Hepatocyte (in vitro differentiated cells): Measurements from ENCODE around the gene EPHA2. TPM values are rescaled to one million over a fixed set of nuclear protein-coding genes. Genes with fewer than 3 reads are reported as not detected.
A peak's percentile ranks its signal among the peaks of the same experiment; 100 is the strongest.
"Not testable (repeated sequence)": the region's sequence is repeated elsewhere in the genome, so short reads cannot be mapped to it uniquely, and the experiment has no call there.

Experiments
- DNase-seq: peaks from one replicate; pipeline ENCODE4 v3.0.0-alpha.2; 2016; ENCODE audit warnings: low spot score
- H2AFZ ChIP-seq: fragments of 200-600 bp; sonication (generic); 2 replicates; pipeline ENCODE4 v1.6.0; 2016; ENCODE audit warnings: antibody characterized with exemption, mild to moderate bottlenecking
- H3K27ac ChIP-seq: fragments of 200-600 bp; sonication (generic); 2 replicates; pipeline ENCODE4 v1.5.1; 2016; ENCODE audit warnings: mild to moderate bottlenecking
- H3K27me3 ChIP-seq: fragments of 200-600 bp; sonication (generic); 2 replicates; pipeline ENCODE4 v1.6.1; 2016
- H3K36me3 ChIP-seq: fragments of 200-600 bp; sonication (generic); replicated peaks from 2 replicates; pipeline ENCODE4 v1.5.1; 2016; ENCODE audit warnings: low read depth; ENCODE audit not compliant: insufficient read depth
- H3K4me1 ChIP-seq: fragments of 200-600 bp; sonication (generic); 2 replicates; pipeline ENCODE4 v1.5.1; 2016; ENCODE audit warnings: mild to moderate bottlenecking, moderate library complexity; ENCODE audit not compliant: insufficient read depth
- H3K4me2 ChIP-seq: fragments of 200-600 bp; sonication (generic); 2 replicates; pipeline ENCODE4 v1.6.0; 2016
- H3K4me3 ChIP-seq: fragments of 200-600 bp; sonication (generic); 2 replicates; pipeline ENCODE4 v1.5.1; 2016; ENCODE audit warnings: mild to moderate bottlenecking
- H3K79me2 ChIP-seq: fragments of 200-600 bp; sonication (generic); 2 replicates; pipeline ENCODE4 v1.6.0; 2017; ENCODE audit warnings: mild to moderate bottlenecking
- H3K9me2 ChIP-seq: fragments of 200-600 bp; sonication (generic); replicated peaks from 2 replicates; pipeline ENCODE4 v1.6.0; 2017; ENCODE audit warnings: mild to moderate bottlenecking; ENCODE audit not compliant: insufficient read depth
- H3K9me3 ChIP-seq: fragments of 200-600 bp; sonication (generic); 2 replicates; pipeline ENCODE4 v1.5.1; 2016; ENCODE audit warnings: low read depth, mild to moderate bottlenecking
- H4K20me1 ChIP-seq: fragments of 200-600 bp; sonication (generic); 2 replicates; pipeline ENCODE4 v1.6.0; 2016; ENCODE audit warnings: mild to moderate bottlenecking; ENCODE audit not compliant: insufficient read depth, poor library complexity, severe bottlenecking
- EZH2 ChIP-seq: fragments of 200-600 bp; sonication (generic); IDR thresholded peaks from 2 replicates; pipeline ENCODE4 v1.6.1; 2016; ENCODE audit warnings: antibody characterized with exemption, mild to moderate bottlenecking, borderline replicate concordance
- EZH2phosphoT487 ChIP-seq: fragments of 200-600 bp; sonication (generic); IDR thresholded peaks from one replicate; pipeline ENCODE4 v1.6.1; 2018; ENCODE audit warnings: antibody characterized with exemption, mild to moderate bottlenecking, low read depth, moderate library complexity; ENCODE audit not compliant: unreplicated experiment, severe bottlenecking
- WGBS: methylation state at CpG from one replicate; pipeline ENCODE4 v1.1.6; 2016; ENCODE audit warnings: low lambda C conversion rate; ENCODE audit errors: missing lambda C conversion rate; 5-methylcytosine and 5-hydroxymethylcytosine counted together
- polyA plus RNA-seq: library from polyadenylated mRNA; unstranded; fragments of >200 nt; fragmentation: Nextera tagmentation; extraction: Ambion mirVana; gene quantifications from 2 replicates; pipeline ENCODE4 v1.2.1, GENCODE V29; 2016
- total RNA-seq: library from RNA; depleted of rRNA; stranded (reverse); fragments of >200 nt; gene quantifications from 2 replicates; pipeline ENCODE4 v1.2.3, GENCODE V29; 2014
- TF ChIP-seq, protein P1 (sequence below): fragments of 200-600 bp; sonication (generic); IDR thresholded peaks from 2 replicates; pipeline ENCODE4 v1.5.1; 2016; ENCODE audit warnings: antibody characterized with exemption, mild to moderate bottlenecking; ENCODE audit not compliant: poor library complexity

EPHA2 gene
- total and polyA plus RNA-seq, 2 experiments from 2014 or later = 20.4 to 27.3 TPM

DNA sequence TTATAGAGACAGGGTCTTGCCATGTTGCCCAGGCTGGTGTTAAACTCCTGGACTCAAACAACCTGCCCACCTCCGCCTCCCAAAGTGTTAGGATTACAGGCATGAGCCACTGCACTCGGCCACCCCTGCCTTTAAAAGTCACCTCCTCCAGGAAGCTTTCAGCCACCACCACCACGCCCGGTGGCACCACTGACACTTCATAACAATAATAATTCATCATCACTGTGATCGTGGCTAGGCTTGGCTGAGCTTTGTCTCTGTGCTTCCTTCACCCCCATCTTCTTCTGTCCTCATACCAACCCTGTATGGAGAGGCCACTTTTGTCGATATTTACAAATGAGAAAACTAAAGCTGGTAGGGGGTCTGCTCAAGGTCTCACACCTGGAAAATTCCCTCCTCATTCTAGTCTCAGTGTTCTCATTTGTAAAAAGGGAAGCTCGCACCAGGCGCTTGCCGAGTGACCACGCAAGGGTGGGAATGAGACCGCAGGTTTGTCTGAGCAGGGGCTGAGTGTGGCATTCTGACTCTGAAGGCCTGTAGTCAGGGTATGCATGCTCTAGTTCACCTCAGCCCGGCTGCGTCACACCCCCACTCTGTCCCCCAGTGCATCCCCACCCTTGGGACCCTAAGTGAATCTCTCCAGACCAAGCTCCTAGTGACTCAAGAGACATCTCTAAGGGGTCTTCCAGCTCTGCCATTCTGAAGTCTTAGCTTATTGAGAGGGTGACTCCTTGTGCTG lies 12.9 kb upstream of the EPHA2 start:
- H3K4me1 ChIP-seq = peaks cover 23% of the 10 kb centered on the region
- 91% methylated on average over 12 of the region's 13 CpGs for WGBS

GRCh38 chr1:16168144-16168495 lies 12.3 kb upstream of the EPHA2 start:
- WGBS = 52% methylated on average over 10 of the region's 10 CpGs

More for the DNA sequence above, 12.9 kb upstream of the EPHA2 start:
- H3K9me2 ChIP-seq = no peaks in the 10 kb centered on the region
- H3K4me3 ChIP-seq = no peak overlapping the region
- no peaks in the 10 kb centered on the region for H3K9me3 ChIP-seq
- no peak for DNase-seq
- no peak overlapping the region for H3K27ac ChIP-seq
- no peaks in the 10 kb centered on the region for H3K79me2 ChIP-seq
- H3K36me3 ChIP-seq = no peaks in the 10 kb centered on the region
- TF ChIP-seq EZH2phosphoT487 (no peak), EZH2 (no peak)
- TF ChIP-seq, protein P1, sequence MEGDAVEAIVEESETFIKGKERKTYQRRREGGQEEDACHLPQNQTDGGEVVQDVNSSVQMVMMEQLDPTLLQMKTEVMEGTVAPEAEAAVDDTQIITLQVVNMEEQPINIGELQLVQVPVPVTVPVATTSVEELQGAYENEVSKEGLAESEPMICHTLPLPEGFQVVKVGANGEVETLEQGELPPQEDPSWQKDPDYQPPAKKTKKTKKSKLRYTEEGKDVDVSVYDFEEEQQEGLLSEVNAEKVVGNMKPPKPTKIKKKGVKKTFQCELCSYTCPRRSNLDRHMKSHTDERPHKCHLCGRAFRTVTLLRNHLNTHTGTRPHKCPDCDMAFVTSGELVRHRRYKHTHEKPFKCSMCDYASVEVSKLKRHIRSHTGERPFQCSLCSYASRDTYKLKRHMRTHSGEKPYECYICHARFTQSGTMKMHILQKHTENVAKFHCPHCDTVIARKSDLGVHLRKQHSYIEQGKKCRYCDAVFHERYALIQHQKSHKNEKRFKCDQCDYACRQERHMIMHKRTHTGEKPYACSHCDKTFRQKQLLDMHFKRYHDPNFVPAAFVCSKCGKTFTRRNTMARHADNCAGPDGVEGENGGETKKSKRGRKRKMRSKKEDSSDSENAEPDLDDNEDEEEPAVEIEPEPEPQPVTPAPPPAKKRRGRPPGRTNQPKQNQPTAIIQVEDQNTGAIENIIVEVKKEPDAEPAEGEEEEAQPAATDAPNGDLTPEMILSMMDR = no peak
- H2AFZ ChIP-seq = no peak overlapping the region
- H3K27me3 ChIP-seq = no peaks in the 10 kb centered on the region
- H3K4me2 ChIP-seq = no peak overlapping the region
- no peaks in the 10 kb centered on the region for H4K20me1 ChIP-seq

DNA sequence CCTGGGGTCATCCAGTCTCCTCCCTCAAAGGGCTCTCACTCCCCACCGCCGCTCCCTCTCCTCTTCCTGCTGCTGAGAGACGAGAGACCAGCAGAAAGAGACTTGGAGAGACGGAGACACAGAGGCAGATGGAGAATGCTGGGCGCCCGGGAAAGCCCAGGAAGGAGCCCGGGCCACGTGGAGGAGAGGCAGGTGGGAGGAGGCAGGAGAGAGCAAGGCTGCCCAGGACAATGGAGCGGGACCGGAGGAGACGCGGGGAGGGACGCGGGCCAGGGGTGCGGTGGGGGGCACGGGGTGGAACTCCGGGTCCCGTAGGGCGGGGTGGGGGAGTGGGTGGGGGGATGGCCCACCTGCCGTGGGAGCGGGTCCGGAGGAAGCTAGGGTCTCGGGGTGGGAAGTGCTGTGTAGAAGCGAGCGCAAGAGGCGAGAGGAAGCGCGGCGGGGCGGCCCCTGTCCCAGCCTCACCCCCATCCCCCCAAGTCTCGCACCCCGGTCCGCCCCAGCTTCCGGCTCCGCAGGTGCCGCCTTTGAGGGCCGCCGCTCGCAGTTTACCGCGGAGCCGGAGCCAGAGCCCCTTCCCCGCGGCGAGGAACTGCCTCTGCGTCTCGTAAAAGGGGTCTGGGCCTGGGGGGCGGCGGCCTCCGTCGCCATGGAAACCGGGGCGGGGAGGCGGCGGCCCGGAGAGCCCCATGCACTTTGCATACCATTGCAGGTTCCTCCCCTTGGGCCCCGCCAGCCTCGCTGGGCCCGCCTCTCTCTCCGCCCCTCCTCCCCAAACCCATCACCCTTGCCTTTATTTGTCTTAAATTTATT lies 11.7 kb upstream of the EPHA2 start:
- Histone ChIP-seq H3K27me3 (no peaks in the 10 kb centered on the region), H3K9me2 (no peaks in the 10 kb centered on the region), H3K4me2 (peak overlapping the region; percentile 90), H3K4me3 (peak overlapping the region; percentile 63), H4K20me1 (no peaks in the 10 kb centered on the region), H3K36me3 (no peaks in the 10 kb centered on the region), H3K27ac (peak overlapping the region; percentile 52), H2AFZ (peak overlapping the region; percentile 13), H3K79me2 (no peaks in the 10 kb centered on the region), H3K4me1 (peaks cover 12% of the 10 kb centered on the region), H3K9me3 (no peaks in the 10 kb centered on the region)
- TF ChIP-seq, protein P1 = no peak
- TF ChIP-seq EZH2phosphoT487 = no peak
- TF ChIP-seq EZH2 = no peak
- DNase-seq = peak; percentile 86
- 12% methylated on average over 10 of the region's 60 CpGs for WGBS

More at GRCh38 chr1:16168144-16168495, 12.3 kb upstream of the EPHA2 start:
- H3K27ac ChIP-seq, H3K9me3 ChIP-seq, H2AFZ ChIP-seq, H3K9me2 ChIP-seq, DNase-seq, H3K4me3 ChIP-seq, H3K79me2 ChIP-seq, H3K36me3 ChIP-seq, H3K27me3 ChIP-seq, H4K20me1 ChIP-seq: not testable (repeated sequence)
- peaks cover 16% of the 10 kb centered on the region for H3K4me1 ChIP-seq
- peak overlapping the region; percentile 90 for H3K4me2 ChIP-seq

DNA sequence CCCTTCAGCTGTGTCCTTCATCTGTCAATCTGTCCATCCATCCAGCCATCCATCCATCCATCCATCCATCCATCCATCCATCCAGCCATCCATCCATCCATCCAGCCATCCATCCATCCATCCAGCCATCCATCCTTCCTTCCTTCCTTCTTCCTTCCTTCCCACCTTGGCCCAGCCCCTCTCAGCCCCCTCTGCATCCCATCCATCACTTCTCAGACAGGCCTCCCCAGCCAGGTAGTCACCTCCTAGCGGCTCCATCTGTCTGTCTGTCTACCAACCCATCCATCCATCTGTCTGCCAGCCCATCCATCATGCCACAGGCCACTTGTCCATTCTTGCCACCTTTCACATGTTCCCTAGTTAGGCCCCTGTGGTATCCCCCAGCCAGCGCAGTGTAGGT lies 10.2 kb upstream of the EPHA2 start:
- Histone ChIP-seq H3K27me3 (no peaks in the 10 kb centered on the region), H3K79me2 (no peaks in the 10 kb centered on the region), H2AFZ (no peak overlapping the region), H3K4me1 (peaks cover 12% of the 10 kb centered on the region), H3K9me2 (no peaks in the 10 kb centered on the region), H4K20me1 (no peaks in the 10 kb centered on the region), H3K9me3 (no peaks in the 10 kb centered on the region), H3K4me3 (no peak overlapping the region), H3K36me3 (no peaks in the 10 kb centered on the region), H3K4me2 (no peak overlapping the region), H3K27ac (no peak overlapping the region)
- TF ChIP-seq, protein P1 = no peak
- TF ChIP-seq EZH2phosphoT487 (no peak), EZH2 (no peak)
- DNase-seq = no peak
- WGBS = 50% methylated on average over 2 of the region's 2 CpGs
